ENCODE data around the gene HIPK2. TPM values are rescaled to one million over a fixed set of nuclear protein-coding genes. Genes with fewer than 3 reads are reported as not detected.
A peak's percentile ranks its signal among the peaks of the same experiment; 100 is the strongest.

HIPK2 gene
- total and polyA plus RNA-seq, 2 experiments from 2014 or later = 23.2 to 47.0 TPM

DNA sequence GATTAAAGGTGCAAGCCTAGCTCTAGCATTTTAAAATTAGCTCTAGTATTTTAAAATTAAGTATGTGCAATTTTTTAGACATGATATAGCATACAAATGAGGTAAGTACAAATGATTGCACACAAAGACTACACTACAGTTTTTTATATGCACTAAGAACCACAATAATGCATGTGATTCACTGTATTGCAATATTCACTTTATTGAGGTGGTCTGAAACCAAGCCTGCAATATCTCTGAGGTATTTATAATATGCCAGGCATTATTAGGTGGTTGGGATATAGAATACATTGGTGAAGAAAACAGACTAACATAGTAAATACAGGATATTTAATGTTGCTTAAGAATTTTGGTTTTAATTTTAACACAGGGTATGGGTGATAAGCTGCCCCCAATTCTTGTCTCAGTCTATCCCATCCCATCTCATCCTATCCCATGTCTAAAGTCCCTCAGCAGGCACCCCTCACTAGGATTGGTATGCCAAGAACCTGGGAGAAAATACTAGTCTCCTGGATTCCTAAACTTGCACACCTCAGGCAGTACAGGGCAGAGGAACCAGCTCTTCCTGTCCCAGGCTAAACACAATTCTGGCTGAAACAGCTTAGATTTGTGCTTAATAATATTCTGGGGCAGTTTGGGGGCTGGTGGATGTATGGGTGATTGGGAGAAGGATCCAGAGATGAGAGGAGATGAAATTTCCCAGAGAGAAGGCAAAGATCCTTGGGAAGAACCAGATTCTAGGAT is 90.4 kb downstream of the HIPK2 start:
- Histone ChIP-seq H3K27ac (no peak overlapping the region), H3K4me1 (ENCODE audit: low read depth) (peaks cover 24% of the 10 kb centered on the region), H3K4me3 (no peak overlapping the region), H3K9me3 (ENCODE audit: low read depth) (no peaks in the 10 kb centered on the region), H3K27me3 (no peaks in the 10 kb centered on the region), H3K36me3 (no peaks in the 10 kb centered on the region)
- TF ChIP-seq, protein P1, sequence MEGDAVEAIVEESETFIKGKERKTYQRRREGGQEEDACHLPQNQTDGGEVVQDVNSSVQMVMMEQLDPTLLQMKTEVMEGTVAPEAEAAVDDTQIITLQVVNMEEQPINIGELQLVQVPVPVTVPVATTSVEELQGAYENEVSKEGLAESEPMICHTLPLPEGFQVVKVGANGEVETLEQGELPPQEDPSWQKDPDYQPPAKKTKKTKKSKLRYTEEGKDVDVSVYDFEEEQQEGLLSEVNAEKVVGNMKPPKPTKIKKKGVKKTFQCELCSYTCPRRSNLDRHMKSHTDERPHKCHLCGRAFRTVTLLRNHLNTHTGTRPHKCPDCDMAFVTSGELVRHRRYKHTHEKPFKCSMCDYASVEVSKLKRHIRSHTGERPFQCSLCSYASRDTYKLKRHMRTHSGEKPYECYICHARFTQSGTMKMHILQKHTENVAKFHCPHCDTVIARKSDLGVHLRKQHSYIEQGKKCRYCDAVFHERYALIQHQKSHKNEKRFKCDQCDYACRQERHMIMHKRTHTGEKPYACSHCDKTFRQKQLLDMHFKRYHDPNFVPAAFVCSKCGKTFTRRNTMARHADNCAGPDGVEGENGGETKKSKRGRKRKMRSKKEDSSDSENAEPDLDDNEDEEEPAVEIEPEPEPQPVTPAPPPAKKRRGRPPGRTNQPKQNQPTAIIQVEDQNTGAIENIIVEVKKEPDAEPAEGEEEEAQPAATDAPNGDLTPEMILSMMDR (IDR thresholded peaks at IDR 0.05; ENCODE audit: low read depth, low read length) = no peak
- no peak for DNase-seq (ENCODE audit: low read depth in 1 of 2, low spot score in 1 of 2)

DNA sequence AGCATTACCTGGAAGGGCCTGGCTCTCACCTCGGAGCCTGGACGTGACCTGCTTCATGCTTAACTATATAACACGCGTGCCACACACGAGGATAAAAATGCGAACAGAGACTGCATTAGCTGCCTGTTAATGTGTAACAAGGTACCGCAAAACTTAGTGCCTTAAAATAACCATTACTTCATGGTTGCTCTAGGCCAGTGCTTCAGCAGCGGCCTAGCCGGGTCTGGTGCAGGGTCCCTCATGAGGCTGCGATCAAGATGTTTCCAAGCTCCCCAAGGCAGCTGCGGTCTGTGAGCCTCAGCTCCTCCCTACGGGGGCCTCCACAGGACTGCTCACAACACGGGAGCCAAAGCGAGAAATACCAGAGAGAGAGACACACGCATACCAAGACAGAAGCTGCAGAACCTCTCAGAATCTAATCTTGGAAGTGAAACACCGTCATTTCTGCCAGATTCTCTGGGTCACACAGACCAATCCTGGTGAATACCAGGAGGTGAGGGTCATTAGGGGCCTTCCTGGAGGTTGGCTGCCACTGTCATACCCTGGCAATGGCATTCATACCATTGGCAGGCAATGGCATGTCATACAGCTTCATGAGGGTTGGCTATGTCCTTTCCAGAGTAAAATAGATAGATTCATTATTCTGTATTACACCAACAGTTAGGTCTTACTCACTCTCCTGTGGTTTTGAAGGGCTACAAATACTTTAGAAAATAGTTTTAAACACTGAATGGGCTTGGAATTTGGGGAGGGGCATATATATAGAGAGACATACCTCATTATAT is 94.5 kb downstream of the HIPK2 start:
- peak in 1 of 2 donors; percentile 68 for DNase-seq (ENCODE audit: low read depth in 1 of 2, low spot score in 1 of 2)
- H3K4me1 ChIP-seq (ENCODE audit: low read depth) = peaks cover 48% of the 10 kb centered on the region
- H3K27me3 ChIP-seq = no peaks in the 10 kb centered on the region
- H3K36me3 ChIP-seq = no peaks in the 10 kb centered on the region
- H3K4me3 ChIP-seq = no peak overlapping the region
- no peaks in the 10 kb centered on the region for H3K9me3 ChIP-seq (ENCODE audit: low read depth)
- TF ChIP-seq, protein P1 (IDR thresholded peaks at IDR 0.05; ENCODE audit: low read depth, low read length) = no peak
- peak overlapping the region; percentile 93 for H3K27ac ChIP-seq

DNA sequence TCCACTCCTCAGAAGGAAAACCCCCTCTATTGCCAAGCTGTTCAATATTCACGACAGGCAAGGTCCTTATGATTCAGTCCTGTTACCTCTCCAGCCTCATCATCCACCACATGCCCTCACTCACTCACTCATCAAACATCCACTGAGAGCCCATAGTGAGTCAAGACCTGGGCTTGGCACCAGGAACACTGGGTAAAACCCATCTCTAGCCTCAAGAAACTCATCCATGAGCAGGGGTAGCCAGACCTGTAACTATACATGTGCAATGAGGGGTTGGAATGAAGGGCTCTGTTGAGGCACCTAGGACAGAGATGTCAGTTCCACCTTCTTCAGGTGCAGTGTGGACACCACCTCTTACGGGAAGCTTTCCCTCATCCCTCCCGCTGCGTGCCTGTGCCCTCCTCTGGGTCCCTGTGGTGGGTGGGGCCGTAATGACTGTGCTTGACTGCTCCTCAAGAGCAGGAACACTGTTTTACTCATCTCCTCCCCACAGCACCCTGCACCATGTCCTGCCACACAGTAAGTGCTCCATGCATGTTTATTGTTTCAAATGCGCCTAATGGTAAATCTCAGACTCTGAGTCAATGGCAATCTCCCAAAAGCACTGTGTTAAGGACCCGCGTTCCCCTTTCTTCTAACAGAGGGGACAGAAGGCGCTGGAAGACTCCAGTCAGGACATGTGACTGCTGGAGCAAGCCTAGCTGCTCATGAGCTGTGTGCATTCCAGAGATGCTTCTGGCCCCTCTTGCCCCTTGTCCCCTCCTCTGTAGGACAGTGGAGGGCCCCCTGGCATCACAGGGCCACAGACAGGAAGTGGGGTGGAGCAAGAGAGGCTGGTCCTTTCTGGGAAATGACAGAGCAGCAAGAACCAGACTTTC is 95.4 kb downstream of the HIPK2 start:
- H3K4me1 ChIP-seq (ENCODE audit: low read depth) = peaks cover 48% of the 10 kb centered on the region
- no peak overlapping the region for H3K4me3 ChIP-seq
- H3K27ac ChIP-seq = peak overlapping the region; percentile 93
- no peaks in the 10 kb centered on the region for H3K36me3 ChIP-seq
- TF ChIP-seq, protein P1 (IDR thresholded peaks at IDR 0.05; ENCODE audit: low read depth, low read length) = no peak
- no peaks in the 10 kb centered on the region for H3K27me3 ChIP-seq
- no peaks in the 10 kb centered on the region for H3K9me3 ChIP-seq (ENCODE audit: low read depth)
- peak; percentile 54 to 64 for DNase-seq (ENCODE audit: low read depth in 1 of 2, low spot score in 1 of 2)

DNA sequence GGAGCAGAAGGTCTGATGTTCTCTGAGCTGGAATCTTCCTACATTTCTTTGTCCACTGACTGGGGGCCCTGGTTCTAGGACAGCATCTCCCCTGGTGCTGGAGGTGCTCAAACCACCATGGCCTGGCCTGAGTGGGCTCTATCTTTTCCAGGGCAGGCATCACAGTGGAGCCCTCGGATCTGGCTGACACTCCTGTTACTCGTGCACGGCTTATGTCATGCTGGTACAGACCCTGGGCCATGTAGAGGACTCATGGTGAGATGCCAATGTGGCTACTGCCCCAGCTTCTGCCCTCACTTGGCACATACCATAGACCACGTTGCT is 96.0 kb downstream of the HIPK2 start:
- Histone ChIP-seq H3K27me3 (no peaks in the 10 kb centered on the region), H3K27ac (peak overlapping the region; percentile 93), H3K4me3 (no peak overlapping the region), H3K36me3 (no peaks in the 10 kb centered on the region), H3K4me1 (ENCODE audit: low read depth) (peaks cover 48% of the 10 kb centered on the region), H3K9me3 (ENCODE audit: low read depth) (no peaks in the 10 kb centered on the region)
- TF ChIP-seq, protein P1 (IDR thresholded peaks at IDR 0.05; ENCODE audit: low read depth, low read length) = no peak
- DNase-seq (ENCODE audit: low read depth in 1 of 2, low spot score in 1 of 2) = no peak

DNA sequence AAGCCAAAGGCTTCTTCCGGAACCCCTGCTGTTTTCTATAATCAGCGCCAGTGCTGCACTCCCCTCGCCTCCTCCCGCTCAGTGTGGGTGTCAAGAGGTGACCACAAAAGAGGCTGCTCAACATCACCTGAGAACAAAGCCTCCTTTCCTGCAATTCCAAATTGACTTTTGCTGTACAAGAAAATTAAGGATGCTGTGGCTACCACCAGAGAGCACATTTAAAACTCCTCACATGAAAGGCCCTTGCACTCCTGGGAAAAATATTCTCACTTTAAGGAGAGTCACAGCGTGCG is 96.4 kb downstream of the HIPK2 start:
- Histone ChIP-seq H3K4me3 (no peak overlapping the region), H3K27me3 (no peaks in the 10 kb centered on the region), H3K27ac (peak overlapping the region; percentile 93), H3K4me1 (ENCODE audit: low read depth) (peaks cover 48% of the 10 kb centered on the region), H3K9me3 (ENCODE audit: low read depth) (no peaks in the 10 kb centered on the region), H3K36me3 (no peaks in the 10 kb centered on the region)
- DNase-seq (ENCODE audit: low read depth in 1 of 2, low spot score in 1 of 2) = no peak
- TF ChIP-seq, protein P1 (IDR thresholded peaks at IDR 0.05; ENCODE audit: low read depth, low read length) = no peak
